Endothelial cell of umbilical vein (primary cell): ENCODE data around the gene UGCG. TPM values are rescaled to one million over a fixed set of nuclear protein-coding genes. Genes with fewer than 3 reads are reported as not detected.
A peak's percentile ranks its signal among the peaks of the same experiment; 100 is the strongest.
"Not testable (repeated sequence)": the region's sequence is repeated elsewhere in the genome, so short reads cannot be mapped to it uniquely, and the experiment has no call there.

Experiments used
- BruUV-seq: library from RNA; stranded (reverse); fragments of 400-500 nt; replicated peaks from 2 replicates; lab custom pipeline; 2021; lab: Mats Ljungman, UMichigan
- CTCF ChIA-PET: fragments of 300-600, 350-600 bp; sonication (Branson Sonifier 250); formaldehyde crosslinking; loops from one replicate; lab custom pipeline; 2021; ENCODE audit warnings: antibody characterized with exemption, inconsistent platforms; lab: Charles Lee
- POLR2A ChIA-PET: fragments of 300-600, 350-600 bp; sonication (Branson Sonifier 250); formaldehyde crosslinking; loops from one replicate; lab custom pipeline; 2021; ENCODE audit warnings: antibody characterized with exemption, inconsistent platforms; lab: Charles Lee
- DNase-seq: peaks from one replicate; pipeline ENCODE4 v3.0.0-alpha.2; 2011; ENCODE audit warnings: low read depth, low spot score
- FAIRE-seq: peaks from 2 replicates; lab custom pipeline; 2011; peaks lifted over from hg19 to GRCh38; lab: Jason Lieb, UNC
- H2AFZ ChIP-seq: 2 replicates; pipeline ENCODE4 v1.6.0; 2012; ENCODE audit warnings: low read depth, low read length, control low read depth, inconsistent platforms
- H3K27ac ChIP-seq: 2 replicates; pipeline ENCODE4 v1.5.1; 2011; ENCODE audit warnings: low read depth, mild to moderate bottlenecking, control low read depth, low read length, moderate library complexity; ENCODE audit not compliant: insufficient read depth
- H3K27me3 ChIP-seq, 2 experiments: 2 replicates each; pipeline versions ENCODE4 v1.6.0 to v1.6.1; 2011; ENCODE audit warnings: low read length in 2 of 2, mixed read lengths in 1 of 2; ENCODE audit not compliant: control insufficient read depth in 2 of 2, insufficient read depth in 2 of 2
- H3K36me3 ChIP-seq, 2 experiments: 2 replicates in 1 of 2; 3 replicates in 1 of 2; pipeline ENCODE4 v1.5.1; 2011; ENCODE audit warnings: low read length in 2 of 2, mild to moderate bottlenecking in 1 of 2, moderate library complexity in 1 of 2; ENCODE audit not compliant: control insufficient read depth in 2 of 2, insufficient read depth in 2 of 2; ENCODE audit errors: extremely low read depth in 1 of 2
- H3K4me1 ChIP-seq: 3 replicates; pipeline ENCODE4 v1.5.1; 2011; ENCODE audit warnings: mild to moderate bottlenecking, low read length; ENCODE audit not compliant: control insufficient read depth, insufficient read depth; ENCODE audit errors: extremely low read depth
- H3K4me2 ChIP-seq: 2 replicates; pipeline ENCODE4 v1.6.1; 2011; ENCODE audit warnings: low read length, control low read depth, mixed read lengths; ENCODE audit not compliant: insufficient read depth
- H3K4me3 ChIP-seq, 3 experiments: fragments of 200-600 bp in 1 of 3; sonication (generic), shearing (Covaris generic) in 1 of 3; replicated peaks in 1 of 3; 2 replicates each; pipeline ENCODE4 v1.5.1; 2011 to 2016; ENCODE audit warnings: control low read depth in 3 of 3, low read length in 3 of 3, mild to moderate bottlenecking in 2 of 3, inconsistent platforms in 1 of 3, low read depth in 1 of 3, moderate library complexity in 1 of 3; ENCODE audit not compliant: insufficient read depth in 1 of 3
- H3K79me2 ChIP-seq: 2 replicates; pipeline ENCODE4 v1.6.0; 2012; ENCODE audit warnings: low read length, inconsistent platforms; ENCODE audit not compliant: control insufficient read depth, insufficient read depth
- H3K9ac ChIP-seq: replicated peaks from 2 replicates; pipeline ENCODE3; 2011; ENCODE audit warnings: low read length, control low read depth; ENCODE audit not compliant: insufficient read depth; ENCODE audit errors: extremely low read depth
- H3K9me1 ChIP-seq: replicated peaks from 3 replicates; pipeline ENCODE4 v1.6.0; 2011; ENCODE audit warnings: mild to moderate bottlenecking, low read length; ENCODE audit not compliant: control insufficient read depth, insufficient read depth; ENCODE audit errors: extremely low read depth
- H3K9me3 ChIP-seq: replicated peaks from 2 replicates; pipeline ENCODE4 v1.5.1; 2012; ENCODE audit warnings: low read length, inconsistent platforms; ENCODE audit not compliant: control insufficient read depth, insufficient read depth
- H4K20me1 ChIP-seq: replicated peaks from 2 replicates; pipeline ENCODE3; 2011; ENCODE audit warnings: mild to moderate bottlenecking, low read length; ENCODE audit not compliant: control insufficient read depth, insufficient read depth; ENCODE audit errors: extremely low read depth
- FOS ChIP-seq: IDR thresholded peaks from 2 replicates; pipeline ENCODE4 v1.6.1; 2011; ENCODE audit warnings: mild to moderate bottlenecking, low read length, moderate library complexity, borderline replicate concordance; ENCODE audit not compliant: insufficient read depth
- GATA2 ChIP-seq: IDR thresholded peaks from 2 replicates; pipeline ENCODE4 v1.7.0; 2011; ENCODE audit warnings: low read depth, mild to moderate bottlenecking, moderate library complexity, mixed read lengths, low read length; ENCODE audit not compliant: insufficient read length, insufficient read depth
- JUN ChIP-seq: IDR thresholded peaks from 2 replicates; pipeline ENCODE4 v1.6.1; 2011; ENCODE audit warnings: borderline replicate concordance, low read depth; ENCODE audit not compliant: insufficient read length, insufficient read depth
- POLR2A ChIP-seq: IDR thresholded peaks from 2 replicates; pipeline ENCODE4 v1.6.1; 2012; ENCODE audit warnings: low read depth, mild to moderate bottlenecking, control low read depth, low read length
- dilution Hi-C: fragments of 300-500 bp; cut with MboI; formaldehyde crosslinking; loops from one replicate; pipeline ENCODE4 v1.15.0; 2019; ENCODE audit warnings: low sequenced_read_pairs; ENCODE audit not compliant: extremely low pct_ligation_motif_present
- intact Hi-C: fragments of 100-400 bp; cut with micrococcal nuclease; formaldehyde crosslinking; loops from one replicate; pipeline ENCODE4 v1.10.0; 2022
- polyA plus RNA-seq, 4 experiments: library from polyadenylated mRNA; depleted of rRNA in 3 of 4; stranded (reverse) in 3 of 4; unstranded in 1 of 4; fragments of >200 nt; gene quantifications; 2 replicates each; pipeline versions ENCODE4 v1.2.1 to v1.2.3, GENCODE V29; 2011 to 2012; ENCODE audit warnings: missing spikeins in 1 of 4
- total RNA-seq: library from RNA; stranded (reverse); gene quantifications from 2 replicates; pipeline ENCODE4 v1.2.3, GENCODE V29; 2021
- TF ChIP-seq, protein P1 (sequence below), 2 donors: IDR thresholded peaks; 1 replicate in 1 of 2; 2 replicates in 1 of 2; pipeline ENCODE4 v1.5.1; 2011; ENCODE audit warnings: low read length in 2 of 2, mild to moderate bottlenecking in 2 of 2, moderate library complexity in 2 of 2, control low read depth in 1 of 2, inconsistent platforms in 1 of 2, low read depth in 1 of 2; ENCODE audit not compliant: insufficient read depth in 1 of 2; ENCODE audit errors: extremely low read depth in 1 of 2
- TF ChIP-seq, protein P2 (sequence below): IDR thresholded peaks from 2 replicates; pipeline ENCODE4 v1.6.1; 2011; ENCODE audit not compliant: insufficient read depth, insufficient read length

UGCG gene
- total and polyA plus RNA-seq, 2 donors (not counting 3 experiments of a cell fraction or from before 2014, with no cell fraction given) = 28.5 to 38.5 TPM

DNA sequence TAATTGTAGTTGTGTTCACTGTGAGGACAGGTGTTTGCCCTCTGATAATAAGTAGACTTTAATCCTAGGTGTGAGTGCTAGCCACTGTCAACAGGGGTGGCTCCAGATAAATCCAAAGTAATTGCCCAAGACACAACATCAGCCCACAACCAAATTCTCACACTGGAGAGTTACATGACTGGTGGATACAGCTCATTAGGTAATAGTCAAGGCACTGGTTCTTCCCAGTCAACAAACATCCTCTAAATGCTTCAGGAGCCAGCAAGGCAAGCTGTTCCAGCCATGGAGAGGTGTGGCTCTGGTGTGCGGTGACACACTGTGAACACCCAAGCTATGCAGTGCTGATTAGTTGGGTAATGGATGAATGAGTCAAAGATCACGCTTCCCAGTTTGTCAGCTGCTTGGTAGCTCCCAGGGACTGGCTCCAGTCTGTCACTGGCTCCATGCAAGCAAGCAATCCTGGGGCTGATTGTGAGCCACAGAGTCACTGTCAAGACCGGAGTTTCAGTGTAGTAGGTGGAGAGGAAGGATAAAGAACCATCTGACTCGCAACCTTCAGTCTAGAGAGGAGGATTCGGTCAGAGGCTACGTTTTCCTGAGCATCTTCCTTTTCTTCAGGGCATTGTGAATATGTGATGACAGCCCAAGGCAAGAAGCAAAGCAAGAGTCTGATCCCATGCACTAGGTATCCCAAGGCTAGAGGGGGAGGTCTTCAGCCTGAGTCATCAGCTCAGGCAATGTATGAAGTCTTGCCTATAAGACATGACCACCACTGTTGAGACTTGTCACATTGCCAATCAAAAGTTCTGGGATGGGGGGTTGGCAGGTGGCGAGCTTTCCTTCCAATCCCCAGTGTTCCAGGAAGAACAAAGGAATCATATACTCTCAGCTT is 63.1 kb downstream of the UGCG start:
- peak overlapping the region; percentile 13 for H3K4me2 ChIP-seq
- POLR2A ChIA-PET = interaction anchor here (1.1 kb wide), 1 partner anchor 63 kb away, joined by 3 read pairs; the partner anchor contains the start of gene UGCG
- H3K4me3 ChIP-seq = no peak overlapping the region
- no peaks in the 10 kb centered on the region for H3K79me2 ChIP-seq
- H3K36me3 ChIP-seq = no peaks in the 10 kb centered on the region
- H2AFZ ChIP-seq = peak overlapping the region; percentile 52
- H3K9ac ChIP-seq = peak overlapping the region; percentile 71
- no peaks in the 10 kb centered on the region for H3K27me3 ChIP-seq
- CTCF ChIA-PET = interaction anchor here (0.8 to 3.9 kb wide), 5 partner anchors 25 to 115 kb away, joined by 3 to 34 read pairs (median 3); no protein-coding TSS in a partner anchor
- H4K20me1 ChIP-seq = no peaks in the 10 kb centered on the region
- FAIRE-seq (peak; percentile 65), DNase-seq (peak; percentile 51)
- intact Hi-C loops (no loop called here), dilution Hi-C loops (no loop called here)
- peaks cover 38% of the 10 kb centered on the region for H3K4me1 ChIP-seq
- H3K9me3 ChIP-seq = no peaks in the 10 kb centered on the region
- peak overlapping the region; percentile 89 for H3K27ac ChIP-seq
- TF ChIP-seq GATA2 (no peak), JUN (no peak), POLR2A (no peak), FOS (peak; percentile 18)
- TF ChIP-seq, protein P1, sequence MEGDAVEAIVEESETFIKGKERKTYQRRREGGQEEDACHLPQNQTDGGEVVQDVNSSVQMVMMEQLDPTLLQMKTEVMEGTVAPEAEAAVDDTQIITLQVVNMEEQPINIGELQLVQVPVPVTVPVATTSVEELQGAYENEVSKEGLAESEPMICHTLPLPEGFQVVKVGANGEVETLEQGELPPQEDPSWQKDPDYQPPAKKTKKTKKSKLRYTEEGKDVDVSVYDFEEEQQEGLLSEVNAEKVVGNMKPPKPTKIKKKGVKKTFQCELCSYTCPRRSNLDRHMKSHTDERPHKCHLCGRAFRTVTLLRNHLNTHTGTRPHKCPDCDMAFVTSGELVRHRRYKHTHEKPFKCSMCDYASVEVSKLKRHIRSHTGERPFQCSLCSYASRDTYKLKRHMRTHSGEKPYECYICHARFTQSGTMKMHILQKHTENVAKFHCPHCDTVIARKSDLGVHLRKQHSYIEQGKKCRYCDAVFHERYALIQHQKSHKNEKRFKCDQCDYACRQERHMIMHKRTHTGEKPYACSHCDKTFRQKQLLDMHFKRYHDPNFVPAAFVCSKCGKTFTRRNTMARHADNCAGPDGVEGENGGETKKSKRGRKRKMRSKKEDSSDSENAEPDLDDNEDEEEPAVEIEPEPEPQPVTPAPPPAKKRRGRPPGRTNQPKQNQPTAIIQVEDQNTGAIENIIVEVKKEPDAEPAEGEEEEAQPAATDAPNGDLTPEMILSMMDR (IDR thresholded peaks at IDR 0.05; ENCODE audit: extremely low read depth in 1 of 2, insufficient read depth in 1 of 2, low read depth in 1 of 2, low read length in 2 of 2) = no peak
- TF ChIP-seq, protein P2, sequence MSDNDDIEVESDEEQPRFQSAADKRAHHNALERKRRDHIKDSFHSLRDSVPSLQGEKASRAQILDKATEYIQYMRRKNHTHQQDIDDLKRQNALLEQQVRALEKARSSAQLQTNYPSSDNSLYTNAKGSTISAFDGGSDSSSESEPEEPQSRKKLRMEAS = no peak
- no TSS peak for BruUV-seq
- H3K9me1 ChIP-seq = no peaks in the 10 kb centered on the region

DNA sequence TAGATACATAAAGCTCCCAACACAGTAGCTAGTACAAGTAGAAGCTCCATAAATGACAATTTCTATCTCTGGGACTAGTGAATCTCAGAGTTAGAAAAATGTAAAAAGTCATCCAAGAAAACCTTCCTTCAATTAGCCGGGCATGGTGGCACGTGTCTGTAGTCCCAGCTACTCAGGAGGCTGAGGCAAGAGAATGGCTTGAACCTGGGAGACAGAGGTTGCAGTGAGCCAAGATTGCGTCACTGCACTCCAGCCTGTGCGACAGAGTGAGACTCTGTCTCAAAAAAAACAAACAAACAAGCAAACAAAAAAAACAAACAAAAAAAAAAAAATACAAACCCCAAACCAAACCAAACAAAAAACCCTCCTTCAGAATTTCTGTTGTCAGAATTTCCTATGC is 63.9 kb downstream of the UGCG start:
- H3K9me3 ChIP-seq, H3K79me2 ChIP-seq, H3K9me1 ChIP-seq, H4K20me1 ChIP-seq, BruUV-seq, H3K4me2 ChIP-seq, H3K9ac ChIP-seq, FAIRE-seq, H2AFZ ChIP-seq, H3K27me3 ChIP-seq, dilution Hi-C loops, H3K36me3 ChIP-seq, DNase-seq, H3K4me3 ChIP-seq, intact Hi-C loops: not testable (repeated sequence)
- peaks cover 38% of the 10 kb centered on the region for H3K4me1 ChIP-seq
- CTCF ChIA-PET = interaction anchor here (0.8 to 3.9 kb wide), 5 partner anchors 24 to 201 kb away, joined by 3 to 34 read pairs (median 4); no protein-coding TSS in a partner anchor
- POLR2A ChIA-PET = interaction anchor here (0.5 kb wide), 1 partner anchor 114 kb away, joined by 3 read pairs; no protein-coding TSS in a partner anchor
- H3K27ac ChIP-seq = peak overlapping the region; percentile 89
